ENCODE data around the gene TMEM132C.
"Not testable (repeated sequence)": the region's sequence is repeated elsewhere in the genome, so short reads cannot be mapped to it uniquely, and the experiment has no call there.

The TMEM132C gene

DNA sequence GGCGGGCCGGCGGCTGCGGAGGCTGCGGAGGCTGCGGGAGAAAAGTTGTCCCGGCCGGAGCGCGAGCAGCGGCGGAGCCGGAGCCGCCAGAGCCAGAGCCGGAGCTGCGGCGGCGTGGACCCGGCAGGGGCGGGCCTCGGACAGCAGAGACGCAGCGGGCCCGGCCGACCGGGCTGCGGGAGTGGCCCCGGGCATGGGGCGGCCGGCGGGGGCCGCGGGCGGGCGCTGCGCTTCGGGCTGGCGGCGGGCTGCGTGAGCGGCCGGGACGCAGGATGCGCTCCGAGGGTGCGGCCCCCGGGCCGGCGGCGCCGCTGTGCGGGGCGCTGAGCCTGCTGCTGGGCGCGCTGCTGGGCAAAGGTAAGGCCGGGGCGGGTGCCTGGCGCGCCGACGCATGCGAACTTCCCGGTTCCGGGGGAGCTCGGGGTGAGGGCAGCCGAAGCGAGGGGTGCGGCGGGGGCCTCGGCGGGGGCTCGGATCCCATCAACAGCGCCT lies at the start of gene TMEM132C:
TSS of gene TMEM132C (plus strand) at position 40 of the 492 bp plus-strand sequence. CDS start at position 273, 233 bp downstream.
- Histone ChIP-seq H3K27ac (ENCODE audit: low read depth in 2 of 2, low read length in 2 of 2) (no peak within 1 kb of the TSS), H3K9ac (ENCODE audit: low read depth in 1 of 2, low read length in 2 of 2) (no peak within 1 kb of the TSS), H3K27me3 (ENCODE audit: control insufficient read depth in 2 of 2, insufficient read depth in 2 of 2, low read length in 2 of 2) (peaks cover 7 to 12% of the 10 kb centered on the region in 2 donors), H3K4me1 (ENCODE audit: control insufficient read depth in 2 of 2, insufficient read depth in 2 of 2, low read length in 2 of 2) (no peaks in the 10 kb centered on the region), H3K9me3 (ENCODE audit: control insufficient read depth in 2 of 2, low read length in 2 of 2) (no peaks in the 10 kb centered on the region), H3K36me3 (ENCODE audit: control insufficient read depth in 2 of 2, insufficient read depth in 2 of 2, low read length in 2 of 2) (no peaks in the 10 kb centered on the region), H3K4me3 (ENCODE audit: low read length in 2 of 2) (no peak within 1 kb of the TSS)

DNA sequence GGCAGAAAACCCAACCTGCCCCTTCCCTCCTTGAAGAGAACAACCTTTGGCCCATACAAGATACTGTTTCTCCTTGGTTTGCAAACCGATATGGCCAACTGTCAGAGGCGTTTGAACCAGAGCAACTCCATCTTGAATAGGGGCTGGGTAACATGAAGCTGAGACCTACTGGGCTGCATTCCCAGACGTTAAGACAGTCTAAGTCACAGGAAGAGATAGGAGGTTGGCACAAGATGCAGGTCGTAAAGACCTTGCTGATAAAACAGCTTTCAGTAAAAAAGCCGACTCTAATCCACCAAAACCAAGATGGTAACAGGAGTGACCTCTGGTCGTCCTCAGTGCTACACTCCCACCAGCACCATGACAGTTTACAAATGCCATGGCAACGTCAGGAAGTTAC lies 42.7 kb upstream of the TMEM132C start:
- H3K4me1 ChIP-seq (ENCODE audit: control insufficient read depth in 2 of 2, insufficient read depth in 2 of 2, low read length in 2 of 2), result no peaks in the 10 kb centered on the region
- H3K27me3 ChIP-seq (ENCODE audit: control insufficient read depth in 2 of 2, insufficient read depth in 2 of 2, low read length in 2 of 2), result no peaks in the 10 kb centered on the region
- no peaks in the 10 kb centered on the region for H3K36me3 ChIP-seq (ENCODE audit: control insufficient read depth in 2 of 2, insufficient read depth in 2 of 2, low read length in 2 of 2)
- no peaks in the 10 kb centered on the region for H3K9me3 ChIP-seq (ENCODE audit: control insufficient read depth in 2 of 2, low read length in 2 of 2)
- no peak overlapping the region for H3K9ac ChIP-seq (ENCODE audit: low read depth in 1 of 2, low read length in 2 of 2)
- no peak overlapping the region for H3K27ac ChIP-seq (ENCODE audit: low read depth in 2 of 2, low read length in 2 of 2)
- H3K4me3 ChIP-seq (ENCODE audit: low read length in 2 of 2), result no peak overlapping the region

DNA sequence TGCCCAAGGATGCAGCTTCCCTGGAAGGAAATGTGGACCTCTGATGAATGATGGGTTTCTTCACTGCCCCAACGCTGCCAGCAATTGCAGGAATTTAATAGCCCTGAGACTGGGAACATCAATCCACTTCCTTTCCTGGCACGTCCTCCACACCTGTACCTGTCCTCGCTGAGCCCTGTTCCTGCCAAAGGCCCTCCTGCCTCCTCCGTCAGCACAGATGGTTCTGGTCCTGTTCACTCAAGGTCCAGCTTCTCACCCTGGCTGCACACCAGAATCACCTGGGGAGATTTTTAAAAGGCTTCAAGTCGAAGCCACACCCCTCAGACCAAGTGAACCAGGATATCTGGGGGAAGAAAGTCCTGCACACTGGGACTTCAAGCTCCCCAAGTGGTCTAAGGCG lies 38.4 kb upstream of the TMEM132C start:
- H3K36me3 ChIP-seq (ENCODE audit: control insufficient read depth in 2 of 2, insufficient read depth in 2 of 2, low read length in 2 of 2), result no peaks in the 10 kb centered on the region
- no peak overlapping the region for H3K27ac ChIP-seq (ENCODE audit: low read depth in 2 of 2, low read length in 2 of 2)
- no peaks in the 10 kb centered on the region for H3K27me3 ChIP-seq (ENCODE audit: control insufficient read depth in 2 of 2, insufficient read depth in 2 of 2, low read length in 2 of 2)
- H3K9me3 ChIP-seq (ENCODE audit: control insufficient read depth in 2 of 2, low read length in 2 of 2), result no peaks in the 10 kb centered on the region
- no peak overlapping the region for H3K4me3 ChIP-seq (ENCODE audit: low read length in 2 of 2)
- H3K4me1 ChIP-seq (ENCODE audit: control insufficient read depth in 2 of 2, insufficient read depth in 2 of 2, low read length in 2 of 2), result no peaks in the 10 kb centered on the region
- no peak overlapping the region for H3K9ac ChIP-seq (ENCODE audit: low read depth in 1 of 2, low read length in 2 of 2)

DNA sequence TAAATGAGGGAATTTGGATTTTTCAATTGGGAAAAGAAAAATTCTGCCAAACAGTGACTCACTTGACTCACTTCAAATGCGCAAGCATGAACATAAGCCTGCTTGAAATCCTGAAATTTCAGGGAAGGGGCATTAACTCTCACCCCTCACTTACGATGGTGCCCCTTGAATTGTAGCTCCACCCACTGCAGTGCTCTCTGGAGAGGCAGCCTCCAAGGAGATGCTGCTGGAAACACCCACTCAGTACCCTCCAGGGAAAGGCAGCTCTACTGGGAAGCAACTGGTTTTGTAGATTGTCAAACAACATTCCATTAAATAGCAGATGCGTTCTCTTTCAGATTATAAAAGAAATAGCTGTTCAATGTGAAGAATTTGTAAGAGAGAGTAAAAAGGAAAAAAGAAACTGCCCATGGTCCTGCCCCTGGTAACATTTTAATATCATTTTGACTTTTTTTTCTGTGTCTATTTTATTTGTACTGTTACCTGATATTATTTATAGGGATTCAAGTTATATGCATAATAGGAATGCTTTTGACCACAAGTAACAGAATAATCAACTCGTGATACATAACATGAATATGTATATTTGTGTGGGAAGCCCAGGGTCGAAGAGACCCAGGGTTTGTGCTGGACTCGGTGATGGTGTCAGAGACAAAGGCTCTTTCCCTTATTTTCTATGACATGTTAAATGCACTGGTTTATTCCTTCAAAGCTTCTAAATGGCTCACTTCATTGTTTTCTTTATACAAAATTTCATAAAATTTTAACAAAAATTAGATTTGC lies 31.1 kb upstream of the TMEM132C start:
- no peaks in the 10 kb centered on the region for H3K36me3 ChIP-seq (ENCODE audit: control insufficient read depth in 2 of 2, insufficient read depth in 2 of 2, low read length in 2 of 2)
- H3K9me3 ChIP-seq (ENCODE audit: control insufficient read depth in 2 of 2, low read length in 2 of 2), result no peaks in the 10 kb centered on the region
- no peak overlapping the region for H3K27ac ChIP-seq (ENCODE audit: low read depth in 2 of 2, low read length in 2 of 2)
- no peak overlapping the region for H3K9ac ChIP-seq (ENCODE audit: low read depth in 1 of 2, low read length in 2 of 2)
- H3K4me3 ChIP-seq (ENCODE audit: low read length in 2 of 2), result no peak overlapping the region
- H3K27me3 ChIP-seq (ENCODE audit: control insufficient read depth in 2 of 2, insufficient read depth in 2 of 2, low read length in 2 of 2), result no peaks in the 10 kb centered on the region
- no peaks in the 10 kb centered on the region for H3K4me1 ChIP-seq (ENCODE audit: control insufficient read depth in 2 of 2, insufficient read depth in 2 of 2, low read length in 2 of 2)

DNA sequence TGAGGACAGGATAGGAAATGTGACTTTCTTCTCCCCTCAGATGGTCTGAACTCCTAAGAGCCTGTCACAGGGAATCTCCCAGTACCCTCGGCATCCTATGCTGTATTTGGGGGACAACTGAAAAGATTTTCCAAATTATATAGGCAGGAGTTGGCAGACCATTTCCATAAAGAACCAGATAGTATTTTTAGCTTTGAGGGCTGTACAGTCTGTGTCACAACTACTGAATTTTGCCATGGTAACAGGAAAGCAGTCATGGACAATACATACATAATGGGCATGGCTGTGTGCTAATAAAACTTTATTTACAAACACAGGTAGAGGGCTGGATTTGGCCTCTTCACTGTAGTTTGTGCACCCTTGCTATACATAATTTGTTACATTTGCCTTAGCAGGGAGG lies 30.4 kb upstream of the TMEM132C start:
- H3K36me3 ChIP-seq (ENCODE audit: control insufficient read depth in 2 of 2, insufficient read depth in 2 of 2, low read length in 2 of 2), result no peaks in the 10 kb centered on the region
- H3K4me3 ChIP-seq (ENCODE audit: low read length in 2 of 2), result no peak overlapping the region
- no peak overlapping the region for H3K9ac ChIP-seq (ENCODE audit: low read depth in 1 of 2, low read length in 2 of 2)
- H3K4me1 ChIP-seq (ENCODE audit: control insufficient read depth in 2 of 2, insufficient read depth in 2 of 2, low read length in 2 of 2), result no peaks in the 10 kb centered on the region
- no peaks in the 10 kb centered on the region for H3K9me3 ChIP-seq (ENCODE audit: control insufficient read depth in 2 of 2, low read length in 2 of 2)
- no peaks in the 10 kb centered on the region for H3K27me3 ChIP-seq (ENCODE audit: control insufficient read depth in 2 of 2, insufficient read depth in 2 of 2, low read length in 2 of 2)
- H3K27ac ChIP-seq (ENCODE audit: low read depth in 2 of 2, low read length in 2 of 2), result no peak overlapping the region

DNA sequence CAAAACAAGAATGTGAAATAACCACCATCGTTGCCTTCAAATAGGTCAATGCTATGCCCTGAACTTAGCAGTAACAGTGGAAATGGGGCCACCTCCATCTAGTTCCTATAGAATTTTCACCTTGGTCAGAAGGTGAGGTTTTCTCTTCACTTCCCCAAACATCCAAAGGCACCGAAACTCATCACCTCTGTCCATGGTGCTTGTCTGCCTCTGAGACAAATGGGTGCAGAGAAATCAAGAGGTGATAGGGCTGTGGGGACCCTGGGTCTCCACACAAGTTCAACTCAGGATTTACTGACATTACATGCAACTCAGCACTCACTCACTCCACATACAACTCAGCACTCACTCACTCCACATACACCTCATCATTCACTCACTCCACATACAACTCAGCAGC lies 26.2 kb upstream of the TMEM132C start:
- no peaks in the 10 kb centered on the region for H3K4me1 ChIP-seq (ENCODE audit: control insufficient read depth in 2 of 2, insufficient read depth in 2 of 2, low read length in 2 of 2)
- H3K4me3 ChIP-seq (ENCODE audit: low read length in 2 of 2), result no peak overlapping the region
- no peaks in the 10 kb centered on the region for H3K36me3 ChIP-seq (ENCODE audit: control insufficient read depth in 2 of 2, insufficient read depth in 2 of 2, low read length in 2 of 2)
- no peaks in the 10 kb centered on the region for H3K27me3 ChIP-seq (ENCODE audit: control insufficient read depth in 2 of 2, insufficient read depth in 2 of 2, low read length in 2 of 2)
- no peak overlapping the region for H3K27ac ChIP-seq (ENCODE audit: low read depth in 2 of 2, low read length in 2 of 2)
- no peaks in the 10 kb centered on the region for H3K9me3 ChIP-seq (ENCODE audit: control insufficient read depth in 2 of 2, low read length in 2 of 2)
- H3K9ac ChIP-seq (ENCODE audit: low read depth in 1 of 2, low read length in 2 of 2), result no peak overlapping the region

DNA sequence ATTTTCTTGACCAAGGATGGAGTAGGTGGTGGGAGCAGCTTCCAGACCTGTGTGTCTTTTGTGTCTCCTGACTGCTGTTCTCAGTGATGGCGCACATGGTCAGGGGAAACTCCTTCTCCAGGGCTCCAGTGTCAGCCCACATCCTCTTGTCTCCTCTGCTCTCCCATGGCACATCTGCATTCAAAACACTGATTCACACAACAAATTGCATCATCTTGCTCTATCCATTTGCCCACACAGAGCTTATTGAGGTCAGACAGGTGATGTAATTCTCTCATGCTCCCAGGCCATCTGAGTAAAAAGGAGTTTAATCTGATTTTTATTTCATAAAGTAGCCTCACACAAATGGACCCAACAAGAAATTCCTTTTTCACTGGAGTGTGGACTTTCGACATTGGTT lies 21.8 kb upstream of the TMEM132C start:
- no peak overlapping the region for H3K4me3 ChIP-seq (ENCODE audit: low read length in 2 of 2)
- no peaks in the 10 kb centered on the region for H3K27me3 ChIP-seq (ENCODE audit: control insufficient read depth in 2 of 2, insufficient read depth in 2 of 2, low read length in 2 of 2)
- H3K4me1 ChIP-seq (ENCODE audit: control insufficient read depth in 2 of 2, insufficient read depth in 2 of 2, low read length in 2 of 2), result no peaks in the 10 kb centered on the region
- H3K27ac ChIP-seq (ENCODE audit: low read depth in 2 of 2, low read length in 2 of 2), result no peak overlapping the region
- no peak overlapping the region for H3K9ac ChIP-seq (ENCODE audit: low read depth in 1 of 2, low read length in 2 of 2)
- no peaks in the 10 kb centered on the region for H3K36me3 ChIP-seq (ENCODE audit: control insufficient read depth in 2 of 2, insufficient read depth in 2 of 2, low read length in 2 of 2)
- H3K9me3 ChIP-seq (ENCODE audit: control insufficient read depth in 2 of 2, low read length in 2 of 2), result no peaks in the 10 kb centered on the region

DNA sequence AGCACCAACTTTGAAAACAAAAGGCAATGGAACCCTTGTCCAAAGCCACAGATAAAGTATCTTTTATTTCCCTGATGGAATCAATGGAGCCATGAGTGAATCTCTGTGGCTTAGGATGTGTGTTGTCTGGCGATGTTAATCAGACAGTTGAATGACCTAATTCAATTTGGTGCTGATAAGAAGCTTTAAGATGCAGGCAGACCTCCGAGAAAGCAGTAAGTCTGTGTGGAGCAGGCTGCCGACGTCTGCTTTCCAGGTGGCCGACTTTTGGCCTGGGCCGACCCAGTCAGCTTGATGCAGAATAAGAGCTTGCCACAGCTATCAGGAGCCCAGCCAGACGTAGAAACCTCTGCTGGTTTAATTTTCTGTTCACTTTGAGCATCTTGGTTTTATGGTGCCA lies 21.1 kb upstream of the TMEM132C start:
- no peaks in the 10 kb centered on the region for H3K36me3 ChIP-seq (ENCODE audit: control insufficient read depth in 2 of 2, insufficient read depth in 2 of 2, low read length in 2 of 2)
- no peak overlapping the region for H3K4me3 ChIP-seq (ENCODE audit: low read length in 2 of 2)
- H3K4me1 ChIP-seq (ENCODE audit: control insufficient read depth in 2 of 2, insufficient read depth in 2 of 2, low read length in 2 of 2), result no peaks in the 10 kb centered on the region
- no peak overlapping the region for H3K27ac ChIP-seq (ENCODE audit: low read depth in 2 of 2, low read length in 2 of 2)
- H3K27me3 ChIP-seq (ENCODE audit: control insufficient read depth in 2 of 2, insufficient read depth in 2 of 2, low read length in 2 of 2), result no peaks in the 10 kb centered on the region
- no peak overlapping the region for H3K9ac ChIP-seq (ENCODE audit: low read depth in 1 of 2, low read length in 2 of 2)
- no peaks in the 10 kb centered on the region for H3K9me3 ChIP-seq (ENCODE audit: control insufficient read depth in 2 of 2, low read length in 2 of 2)

DNA sequence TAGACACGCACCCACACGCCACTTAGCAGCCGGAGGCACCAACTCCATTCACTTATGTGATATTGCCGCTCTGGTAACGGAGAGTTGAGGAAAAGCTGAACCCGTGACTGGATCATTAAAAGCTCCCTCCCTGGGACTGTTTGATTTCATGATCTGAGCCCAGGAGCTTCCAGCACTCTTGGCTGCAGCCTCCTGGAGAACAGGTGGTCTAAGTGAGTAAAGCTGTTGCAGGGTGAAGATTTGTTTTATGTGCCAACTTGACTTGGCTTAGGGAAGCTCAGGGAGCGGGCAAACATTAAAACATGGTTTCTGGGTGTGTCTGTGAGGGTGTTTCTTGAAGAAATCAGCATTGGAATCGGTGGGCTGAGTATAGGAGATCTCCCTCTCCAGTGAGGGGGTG lies 16.9 kb upstream of the TMEM132C start:
- Histone ChIP-seq H3K27ac (ENCODE audit: low read depth in 2 of 2, low read length in 2 of 2) (no peak overlapping the region), H3K27me3 (ENCODE audit: control insufficient read depth in 2 of 2, insufficient read depth in 2 of 2, low read length in 2 of 2) (no peaks in the 10 kb centered on the region), H3K9ac (ENCODE audit: low read depth in 1 of 2, low read length in 2 of 2) (no peak overlapping the region), H3K36me3 (ENCODE audit: control insufficient read depth in 2 of 2, insufficient read depth in 2 of 2, low read length in 2 of 2) (no peaks in the 10 kb centered on the region), H3K4me3 (ENCODE audit: low read length in 2 of 2) (no peak overlapping the region), H3K4me1 (ENCODE audit: control insufficient read depth in 2 of 2, insufficient read depth in 2 of 2, low read length in 2 of 2) (no peaks in the 10 kb centered on the region), H3K9me3 (ENCODE audit: control insufficient read depth in 2 of 2, low read length in 2 of 2) (no peaks in the 10 kb centered on the region)

DNA sequence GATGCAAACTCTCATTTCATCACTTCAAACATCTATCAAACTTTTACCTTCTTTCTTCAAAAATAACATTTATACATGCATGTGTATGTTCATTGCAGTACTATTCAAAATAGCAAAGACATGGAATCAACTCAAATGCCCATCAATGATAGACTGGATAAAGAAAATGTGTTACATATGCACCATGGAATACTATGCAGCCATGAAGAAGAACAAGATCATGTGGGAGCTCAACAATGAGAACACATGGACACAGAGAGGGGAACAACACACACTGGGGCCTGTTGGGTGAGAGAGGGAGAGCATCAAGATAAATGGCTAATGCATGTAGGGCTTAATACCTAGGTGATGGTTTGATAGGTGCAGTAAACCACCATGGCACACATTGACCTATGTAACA lies 13.1 kb upstream of the TMEM132C start:
- not testable (repeated sequence) for H3K36me3 ChIP-seq (ENCODE audit: control insufficient read depth in 2 of 2, insufficient read depth in 2 of 2, low read length in 2 of 2); H3K27ac ChIP-seq (ENCODE audit: low read depth in 2 of 2, low read length in 2 of 2); H3K4me1 ChIP-seq (ENCODE audit: control insufficient read depth in 2 of 2, insufficient read depth in 2 of 2, low read length in 2 of 2); H3K9me3 ChIP-seq (ENCODE audit: control insufficient read depth in 2 of 2, low read length in 2 of 2); H3K9ac ChIP-seq (ENCODE audit: low read depth in 1 of 2, low read length in 2 of 2); H3K27me3 ChIP-seq (ENCODE audit: control insufficient read depth in 2 of 2, insufficient read depth in 2 of 2, low read length in 2 of 2); H3K4me3 ChIP-seq (ENCODE audit: low read length in 2 of 2)

Data from mucosa of rectum (tissue), 2 donors.